Activated naive CD4-positive, alpha-beta T cell treated with anti-CD3 and anti-CD28 coated beads, Interleukin-2, amount 10 ng/mL, durations not matched to agents 7 days and 5 days (primary cell): ENCODE results near the gene PREP.

Source experiments
- CTCF ChIA-PET: fragments of 350-600 bp; sonication (Branson Sonifier 250); formaldehyde crosslinking; loops from one replicate; lab custom pipeline; 2021; ENCODE audit warnings: antibody characterized with exemption; lab: Charles Lee
- DNase-seq: peaks from one replicate; pipeline ENCODE4 v3.0.0-alpha.2; 2020
- H3K27ac Mint-ChIP-seq: one replicate; pipeline ENCODE4 v1.8.0; 2021; ENCODE audit warnings: mild to moderate bottlenecking, moderate library complexity, mixed read lengths
- H3K27me3 Mint-ChIP-seq: one replicate; pipeline ENCODE4 v1.8.0; 2021; ENCODE audit warnings: mild to moderate bottlenecking, mixed read lengths
- H3K36me3 Mint-ChIP-seq: one replicate; pipeline ENCODE4 v1.8.0; 2021; ENCODE audit warnings: mixed read lengths
- H3K4me1 Mint-ChIP-seq: one replicate; pipeline ENCODE4 v1.8.0; 2021; ENCODE audit warnings: mixed read lengths
- H3K4me3 Mint-ChIP-seq: one replicate; pipeline ENCODE4 v1.8.0; 2021; ENCODE audit warnings: mild to moderate bottlenecking, moderate library complexity, mixed read lengths
- H3K9me3 Mint-ChIP-seq: one replicate; pipeline ENCODE4 v1.8.0; 2021; ENCODE audit warnings: mixed read lengths

The PREP gene

DNA sequence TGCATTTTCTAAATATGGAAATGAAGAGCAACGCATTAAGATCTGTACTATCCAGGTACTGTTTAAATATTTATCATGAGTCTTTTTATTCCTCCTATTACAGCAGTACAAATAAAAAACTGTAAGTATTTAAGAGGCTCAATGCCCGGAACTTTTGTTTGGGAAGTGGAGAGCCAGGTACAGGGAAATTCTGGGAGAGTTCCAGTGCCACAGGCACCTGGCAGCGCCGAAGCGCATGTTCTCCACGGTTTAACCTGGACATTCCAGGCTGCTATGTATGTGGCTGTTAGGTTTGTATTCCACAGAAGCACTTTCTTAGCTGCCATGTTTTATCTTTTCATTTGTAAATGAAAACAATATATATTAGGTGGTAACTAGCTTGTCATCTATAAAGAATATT lies 81.7 kb downstream of the PREP start:
- no peak for DNase-seq
- CTCF ChIA-PET, result no interaction called here
- Mint-ChIP-seq H3K36me3 (peaks cover 27% of the 10 kb centered on the region), H3K27me3 (no peaks in the 10 kb centered on the region), H3K27ac (no peak overlapping the region), H3K4me3 (no peak overlapping the region), H3K9me3 (no peaks in the 10 kb centered on the region), H3K4me1 (no peaks in the 10 kb centered on the region)

GRCh38 chr6:105320765-105321164 lies 82.1 kb downstream of the PREP start:
- Mint-ChIP-seq H3K9me3 (no peaks in the 10 kb centered on the region), H3K4me1 (no peaks in the 10 kb centered on the region), H3K27ac (no peak overlapping the region), H3K4me3 (no peak overlapping the region), H3K36me3 (peaks cover 30% of the 10 kb centered on the region), H3K27me3 (no peaks in the 10 kb centered on the region)
- no peak for DNase-seq
- CTCF ChIA-PET, result no interaction called here

DNA sequence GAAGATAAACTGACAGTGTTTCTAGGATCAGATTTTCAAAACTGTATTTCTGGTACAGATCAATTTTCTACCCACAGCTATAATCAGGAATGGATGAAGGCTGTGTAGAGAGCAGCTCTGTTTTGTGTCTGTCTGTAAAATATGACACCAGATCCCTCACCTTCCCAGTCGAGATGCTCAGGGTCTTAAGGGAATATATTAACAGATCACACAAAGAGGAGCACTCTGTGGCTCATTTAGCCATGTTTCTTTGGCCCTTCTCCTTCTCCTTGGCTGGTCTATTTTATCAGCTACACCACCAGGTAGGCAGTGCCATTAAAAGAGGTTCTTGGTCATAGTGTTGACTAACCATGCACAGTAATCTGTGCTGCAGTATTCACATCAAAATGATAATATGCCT lies 82.6 kb downstream of the PREP start:
- Mint-ChIP-seq H3K36me3 (peaks cover 28% of the 10 kb centered on the region), H3K9me3 (no peaks in the 10 kb centered on the region), H3K27ac (no peak overlapping the region), H3K4me3 (no peak overlapping the region), H3K27me3 (no peaks in the 10 kb centered on the region), H3K4me1 (no peaks in the 10 kb centered on the region)
- CTCF ChIA-PET, result no interaction called here
- DNase-seq, result no peak

GRCh38 chr6:105319331-105319730 lies 83.6 kb downstream of the PREP start:
- no peaks in the 10 kb centered on the region for H3K4me1 Mint-ChIP-seq
- H3K27ac Mint-ChIP-seq, result no peak overlapping the region
- H3K9me3 Mint-ChIP-seq, result no peaks in the 10 kb centered on the region
- H3K4me3 Mint-ChIP-seq, result no peak overlapping the region
- no peak for DNase-seq
- CTCF ChIA-PET, result no interaction called here
- H3K27me3 Mint-ChIP-seq, result no peaks in the 10 kb centered on the region
- H3K36me3 Mint-ChIP-seq, result peaks cover 29% of the 10 kb centered on the region

DNA sequence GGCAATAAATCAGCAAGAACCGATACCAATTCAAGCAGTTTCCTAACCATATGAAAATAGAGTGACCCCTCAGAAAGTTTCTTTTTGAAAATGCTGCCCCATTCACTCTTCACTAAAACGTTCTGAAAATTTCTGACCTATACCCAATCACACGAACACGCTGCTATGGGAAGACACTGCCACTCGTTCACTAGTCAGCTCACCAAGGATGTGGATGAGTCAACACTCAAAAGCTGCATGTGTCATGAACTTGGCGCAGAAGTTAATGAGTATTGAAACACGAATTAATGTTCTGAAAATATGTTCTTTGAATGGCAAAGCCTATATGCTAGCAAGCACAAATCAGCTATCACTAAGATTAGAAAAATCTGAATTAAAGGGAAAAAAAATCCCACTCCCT lies 84.2 kb downstream of the PREP start:
- CTCF ChIA-PET, result interaction anchor here (0.8 to 1.2 kb wide), 2 partner anchors 8 to 79 kb away, joined by 3 to 4 read pairs; no protein-coding TSS in a partner anchor
- no peak overlapping the region for H3K4me3 Mint-ChIP-seq
- no peaks in the 10 kb centered on the region for H3K4me1 Mint-ChIP-seq
- H3K27me3 Mint-ChIP-seq, result no peaks in the 10 kb centered on the region
- peaks cover 31% of the 10 kb centered on the region for H3K36me3 Mint-ChIP-seq
- no peak for DNase-seq
- H3K27ac Mint-ChIP-seq, result no peak overlapping the region
- H3K9me3 Mint-ChIP-seq, result no peaks in the 10 kb centered on the region

DNA sequence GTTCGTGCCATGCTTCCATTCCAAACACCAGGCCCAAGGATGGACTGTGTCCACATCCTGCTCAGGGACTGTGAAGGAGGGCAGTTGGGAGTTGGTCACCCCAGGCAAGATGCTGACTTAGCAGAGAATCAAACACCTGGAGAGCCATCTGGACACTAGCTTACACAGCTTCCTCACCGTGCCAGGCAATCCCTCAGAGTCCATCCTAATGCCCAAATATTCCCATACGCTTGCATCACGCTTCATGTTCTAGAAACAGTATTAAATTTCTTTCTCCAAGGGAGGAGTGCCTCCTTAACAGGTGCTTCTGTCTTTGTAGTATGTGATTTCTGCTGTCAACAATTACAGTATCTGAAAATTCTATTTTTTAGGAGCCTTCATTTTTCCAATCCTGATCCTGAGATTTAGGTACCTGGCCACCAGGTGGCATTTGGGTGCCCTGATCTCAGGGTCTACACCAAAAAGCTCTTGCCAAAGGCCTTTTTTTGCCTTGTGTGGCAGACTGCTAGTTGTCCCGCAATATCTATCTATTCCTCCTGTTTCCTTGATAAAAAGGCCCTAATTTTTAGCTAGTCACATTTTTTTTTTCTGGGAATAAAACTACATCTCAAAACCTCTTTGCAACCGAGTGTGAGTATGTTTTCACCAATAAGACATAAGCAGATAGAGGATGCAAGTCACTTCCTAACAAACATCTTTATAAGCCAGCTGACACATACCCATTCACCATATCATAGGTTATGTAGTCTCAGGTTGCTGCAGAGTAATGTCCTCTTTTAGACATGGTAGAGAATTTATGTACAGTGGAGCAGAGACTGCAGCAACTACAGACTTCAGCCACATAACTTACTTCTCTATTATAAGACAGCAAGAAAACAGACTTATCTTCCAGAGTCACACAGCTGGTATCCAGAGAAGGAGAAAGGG lies 85.0 kb downstream of the PREP start:
- Mint-ChIP-seq H3K9me3 (no peaks in the 10 kb centered on the region), H3K27me3 (no peaks in the 10 kb centered on the region), H3K4me3 (no peak overlapping the region), H3K36me3 (peaks cover 29% of the 10 kb centered on the region), H3K27ac (no peak overlapping the region), H3K4me1 (no peaks in the 10 kb centered on the region)
- CTCF ChIA-PET, result interaction anchor here (0.7 to 1.2 kb wide), 5 partner anchors 9 to 230 kb away, joined by 3 to 4 read pairs (median 4); partner anchors contain the start of gene PREP
- no peak for DNase-seq

DNA sequence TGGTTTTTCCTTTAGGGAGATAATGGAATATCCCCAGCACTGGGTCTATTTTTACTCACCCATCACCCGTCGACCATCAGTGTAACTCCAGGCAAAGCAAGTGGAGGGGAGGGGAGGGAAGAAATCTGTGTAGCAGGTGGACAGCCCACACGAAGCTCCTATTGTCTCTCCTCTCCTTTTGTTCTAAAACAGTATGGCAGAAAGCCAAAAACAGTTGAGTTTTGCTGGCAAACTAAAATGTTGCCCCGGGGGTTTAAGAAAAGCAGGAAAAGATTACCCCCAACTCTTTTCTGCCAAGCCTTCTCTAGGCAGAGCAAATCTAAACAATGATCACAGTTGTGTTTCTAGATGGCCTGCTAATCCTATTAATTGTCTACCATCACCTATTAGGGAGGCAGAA lies 89.7 kb downstream of the PREP start:
- no peaks in the 10 kb centered on the region for H3K4me1 Mint-ChIP-seq
- H3K27ac Mint-ChIP-seq, result no peak overlapping the region
- DNase-seq, result no peak
- H3K27me3 Mint-ChIP-seq, result no peaks in the 10 kb centered on the region
- no peaks in the 10 kb centered on the region for H3K9me3 Mint-ChIP-seq
- no peak overlapping the region for H3K4me3 Mint-ChIP-seq
- CTCF ChIA-PET, result no interaction called here
- peaks cover 32% of the 10 kb centered on the region for H3K36me3 Mint-ChIP-seq

- Mint-ChIP-seq H3K27ac (no peak overlapping the region), H3K9me3 (no peaks in the 10 kb centered on the region)
- CTCF ChIA-PET, result no interaction called here
Measured at GRCh38 chr6:105310947-105311346, 91.9 kb downstream of the PREP start.

DNA sequence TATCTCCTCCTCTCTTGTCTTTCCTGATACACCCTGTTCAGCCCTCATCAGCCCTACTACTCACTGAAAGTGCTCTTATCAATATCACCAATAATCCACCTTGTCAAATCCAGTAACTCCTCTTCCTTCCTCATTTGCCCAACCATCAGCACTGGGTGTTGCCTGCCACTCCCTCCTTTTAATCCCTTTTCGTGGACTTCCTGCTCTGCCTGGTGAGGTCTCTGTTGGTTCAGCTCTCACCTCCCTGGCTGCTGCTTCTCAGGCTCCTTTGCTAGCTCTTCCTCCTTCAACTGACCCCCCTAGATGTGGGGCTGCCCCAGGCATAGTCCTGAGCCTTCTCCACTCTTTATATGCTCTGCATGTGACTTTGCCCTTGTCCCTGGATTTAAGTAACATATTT lies 92.5 kb downstream of the PREP start:
- CTCF ChIA-PET, result no interaction called here
- no peaks in the 10 kb centered on the region for H3K4me1 Mint-ChIP-seq
- H3K27me3 Mint-ChIP-seq, result no peaks in the 10 kb centered on the region
- H3K9me3 Mint-ChIP-seq, result no peaks in the 10 kb centered on the region
- H3K36me3 Mint-ChIP-seq, result peaks cover 21% of the 10 kb centered on the region
- H3K27ac Mint-ChIP-seq, result no peak overlapping the region
- no peak for DNase-seq
- no peak overlapping the region for H3K4me3 Mint-ChIP-seq

More at GRCh38 chr6:105310947-105311346, 91.9 kb downstream of the PREP start:
- Mint-ChIP-seq H3K36me3 (peaks cover 23% of the 10 kb centered on the region), H3K4me3 (no peak overlapping the region), H3K4me1 (no peaks in the 10 kb centered on the region), H3K27me3 (no peaks in the 10 kb centered on the region)
- DNase-seq, result no peak

DNA sequence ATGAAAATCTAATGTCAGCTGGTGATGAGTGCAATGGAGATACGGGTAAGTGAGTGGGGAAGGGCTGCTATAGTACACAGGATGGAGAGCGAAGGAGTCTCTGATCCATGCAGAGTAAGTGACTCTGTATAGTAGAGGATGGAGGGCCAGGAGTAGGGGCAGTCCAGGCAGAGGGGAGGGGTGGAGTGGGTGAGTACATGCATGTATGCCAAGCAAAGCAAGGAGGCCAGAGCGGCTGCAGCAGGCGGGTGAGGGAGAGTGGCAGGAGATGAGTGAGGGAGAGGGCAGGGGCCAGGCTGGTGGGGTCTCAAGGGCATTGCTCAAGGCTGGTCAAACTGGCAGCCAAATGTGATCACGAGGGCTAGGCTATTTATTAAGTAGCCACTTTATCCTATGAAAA lies 94.0 kb downstream of the PREP start:
- Mint-ChIP-seq H3K9me3 (no peaks in the 10 kb centered on the region), H3K27ac (no peak overlapping the region), H3K27me3 (no peaks in the 10 kb centered on the region), H3K36me3 (peaks cover 13% of the 10 kb centered on the region), H3K4me1 (no peaks in the 10 kb centered on the region), H3K4me3 (no peak overlapping the region)
- CTCF ChIA-PET, result no interaction called here
- no peak for DNase-seq

DNA sequence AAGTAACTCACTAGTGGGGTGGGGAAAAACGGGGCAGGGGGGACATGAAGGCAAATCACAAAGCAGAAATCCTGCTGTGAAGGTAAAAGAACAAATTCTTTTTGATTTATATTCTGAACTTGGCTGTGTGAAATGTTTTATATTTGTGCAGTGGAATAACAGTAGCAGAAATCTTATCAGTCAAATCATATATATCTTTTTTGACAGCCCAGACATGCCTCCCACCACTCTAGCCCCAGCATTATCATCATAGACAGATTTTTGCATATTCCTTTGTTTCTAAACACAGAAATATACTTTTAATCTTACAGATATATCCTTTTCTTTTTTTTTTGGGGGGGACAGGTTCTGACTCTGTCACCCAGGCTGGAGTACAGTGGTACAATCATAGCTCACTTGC lies 97.4 kb downstream of the PREP start:
- no peak overlapping the region for H3K4me3 Mint-ChIP-seq
- no peaks in the 10 kb centered on the region for H3K4me1 Mint-ChIP-seq
- H3K9me3 Mint-ChIP-seq, result no peaks in the 10 kb centered on the region
- peaks cover 25% of the 10 kb centered on the region for H3K36me3 Mint-ChIP-seq
- H3K27ac Mint-ChIP-seq, result no peak overlapping the region
- no peaks in the 10 kb centered on the region for H3K27me3 Mint-ChIP-seq
- CTCF ChIA-PET, result no interaction called here
- no peak for DNase-seq

- CTCF ChIA-PET, result no interaction called here
- no peak for DNase-seq
- Mint-ChIP-seq H3K9me3 (no peaks in the 10 kb centered on the region), H3K4me3 (no peak overlapping the region), H3K36me3 (peaks cover 25% of the 10 kb centered on the region), H3K27ac (no peak overlapping the region), H3K4me1 (no peaks in the 10 kb centered on the region), H3K27me3 (no peaks in the 10 kb centered on the region)
Measured at GRCh38 chr6:105304825-105305224, 98.1 kb downstream of the PREP start.

- no peak for DNase-seq
- H3K4me1 Mint-ChIP-seq, result no peaks in the 10 kb centered on the region
- H3K4me3 Mint-ChIP-seq, result no peak overlapping the region
- no peak overlapping the region for H3K27ac Mint-ChIP-seq
- CTCF ChIA-PET, result no interaction called here
- peaks cover 25% of the 10 kb centered on the region for H3K36me3 Mint-ChIP-seq
- H3K9me3 Mint-ChIP-seq, result no peaks in the 10 kb centered on the region
- no peaks in the 10 kb centered on the region for H3K27me3 Mint-ChIP-seq
Measured at GRCh38 chr6:105304366-105304765, 98.5 kb downstream of the PREP start.

DNA sequence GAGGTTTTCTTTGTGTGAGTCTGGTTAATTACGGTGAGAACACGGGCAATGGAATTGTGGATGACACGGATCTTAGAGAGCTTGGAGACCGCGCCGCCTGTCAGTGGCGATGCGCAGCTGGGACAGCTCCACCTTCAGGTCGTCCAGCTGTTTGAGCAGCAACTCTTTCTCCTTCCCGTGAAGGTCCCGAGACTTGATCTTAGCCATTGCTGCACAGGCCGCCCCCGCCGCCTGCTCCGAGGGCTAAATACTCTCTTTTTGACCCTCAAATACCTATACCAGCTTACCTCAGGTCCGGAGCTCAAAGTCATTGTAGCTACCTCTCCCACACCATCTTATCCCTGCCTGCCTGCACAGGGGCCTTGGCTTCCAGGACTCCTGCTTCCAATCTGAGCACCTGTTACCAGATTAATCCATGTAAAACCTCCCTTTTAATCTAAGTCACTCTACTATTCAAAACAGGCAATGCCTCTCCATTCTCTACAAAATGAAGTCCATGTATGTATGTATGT lies 100.2 kb downstream of the PREP start:
- no peak overlapping the region for H3K4me3 Mint-ChIP-seq
- no peaks in the 10 kb centered on the region for H3K27me3 Mint-ChIP-seq
- no peaks in the 10 kb centered on the region for H3K4me1 Mint-ChIP-seq
- no peaks in the 10 kb centered on the region for H3K9me3 Mint-ChIP-seq
- CTCF ChIA-PET, result interaction anchor here (1.3 kb wide), 1 partner anchor 45 kb away, joined by 3 read pairs; no protein-coding TSS in a partner anchor
- no peak for DNase-seq
- no peak overlapping the region for H3K27ac Mint-ChIP-seq
- H3K36me3 Mint-ChIP-seq, result peaks cover 23% of the 10 kb centered on the region
